K562 (cell line): Measurements from ENCODE around the gene ANKRD13C. TPM values are rescaled to one million over a fixed set of nuclear protein-coding genes. Genes with fewer than 3 reads are reported as not detected.
A peak's percentile ranks its signal among the peaks of the same experiment; 100 is the strongest.

Experiments used
- ARNT ChIP-seq, 2 experiments: fragments of 450-650 bp; IDR thresholded peaks; 2 replicates each; pipeline ENCODE4 v1.6.1; 2016; ENCODE audit warnings: mild to moderate bottlenecking in 1 of 2
- DMBX1 ChIP-seq: fragments of 250-450 bp; sonication (Bioruptor Pico); IDR thresholded peaks from 2 replicates; pipeline ENCODE4 v1.8.0; 2022; ENCODE audit warnings: inconsistent platforms, mild to moderate bottlenecking, moderate library complexity, borderline replicate concordance
- ELF4 ChIP-seq: fragments of 450-650 bp; formaldehyde crosslinking; IDR thresholded peaks from 2 replicates; pipeline ENCODE4 v1.4.0; 2022; ENCODE audit warnings: missing genetic modification characterization
- ESRRA ChIP-seq: fragments of 450-650 bp; IDR thresholded peaks from 2 replicates; pipeline ENCODE4 v1.6.1; 2014; ENCODE audit warnings: low read depth, mild to moderate bottlenecking, moderate library complexity, borderline replicate concordance
- ETS2 ChIP-seq: IDR thresholded peaks from 2 replicates; pipeline ENCODE4 v1.6.1; 2016; ENCODE audit warnings: borderline replicate concordance, missing genetic modification characterization, mild to moderate bottlenecking, moderate library complexity, missing compliant biosample characterization; ENCODE audit not compliant: poor library complexity, severe bottlenecking
- FOXP1 ChIP-seq: sonication (generic); formaldehyde crosslinking; IDR thresholded peaks from 2 replicates; pipeline ENCODE4 v1.8.0; 2022; ENCODE audit warnings: mild to moderate bottlenecking, missing genetic modification reagents
- KLF1 ChIP-seq: fragments of 450-650 bp; IDR thresholded peaks from 2 replicates; pipeline ENCODE4 v1.6.1; 2016; ENCODE audit warnings: missing genetic modification characterization, missing compliant biosample characterization
- NFIC ChIP-seq: fragments of 450-650 bp; IDR thresholded peaks from 2 replicates; pipeline ENCODE4 v1.6.1; 2017; ENCODE audit warnings: mild to moderate bottlenecking, inconsistent platforms
- PHF8 ChIP-seq: fragments of 200-600 bp; sonication (generic); IDR thresholded peaks from 2 replicates; pipeline ENCODE4 v1.6.1; 2012; ENCODE audit warnings: mixed run types, mild to moderate bottlenecking, inconsistent platforms, low read length, moderate library complexity, borderline replicate concordance
- RBBP5 ChIP-seq: fragments of 200-600 bp; sonication (generic); IDR thresholded peaks from 2 replicates; pipeline ENCODE4 v1.6.1; 2012; ENCODE audit warnings: borderline replicate concordance, mild to moderate bottlenecking, low read length, control low read depth, inconsistent platforms; ENCODE audit not compliant: insufficient read depth, poor library complexity, severe bottlenecking
- SMARCA4 ChIP-seq: fragments of 450-650 bp; IDR thresholded peaks from 2 replicates; pipeline ENCODE4 v1.6.1; 2016
- TAF9B ChIP-seq: fragments of 450-650 bp; IDR thresholded peaks from 2 replicates; pipeline ENCODE4 v1.6.1; 2018; ENCODE audit warnings: mild to moderate bottlenecking; ENCODE audit not compliant: partially characterized antibody
- ZNF146 ChIP-seq: IDR thresholded peaks from one replicate; pipeline ENCODE4 v1.6.1; 2018; ENCODE audit warnings: missing compliant biosample characterization; ENCODE audit not compliant: unreplicated experiment
- polyA plus RNA-seq, 8 experiments: library from polyadenylated mRNA; depleted of rRNA in 4 of 8; stranded (reverse) in 5 of 8; unstranded in 3 of 8; fragments of >200 nt; fragmentation: Nextera tagmentation in 2 of 8; fragmentation: Illumina TruSeq in 1 of 8; extraction: Ambion mirVana in 2 of 8; extraction: Trizol in 1 of 8; gene quantifications; 2 replicates each; pipeline versions ENCODE4 v1.2.1 to v1.2.3, GENCODE V29; 2011 to 2014; ENCODE audit warnings: inconsistent platforms in 1 of 8, missing spikeins in 1 of 8
- total RNA-seq, 7 experiments: library from RNA; depleted of rRNA in 6 of 7; stranded (reverse); fragments of >200 nt in 6 of 7; fragmentation: Illumina TruSeq in 2 of 7; extraction: Trizol in 2 of 7; gene quantifications; 2 replicates each; pipeline versions ENCODE4 v1.2.1 to v1.2.3, GENCODE V29; 2011 to 2021; ENCODE audit warnings: low replicate concordance in 1 of 7
- TF ChIP-seq, protein P1 (sequence below), 2 experiments: fragments of 200-800 bp in 1 of 2; sonication (Bioruptor generic) in 1 of 2; sonication (generic) in 1 of 2; formaldehyde crosslinking in 1 of 2; IDR thresholded peaks in 1 of 2; conservative IDR thresholded peaks in 1 of 2; 2 replicates each; pipeline versions ENCODE4 v1.5.0 to v1.6.1; 2016 to 2020; ENCODE audit warnings: missing compliant biosample characterization in 1 of 2, missing genetic modification characterization in 1 of 2, missing genetic modification reagents in 1 of 2
- TF ChIP-seq, protein P2 (sequence below): sonication (generic); formaldehyde crosslinking; IDR thresholded peaks from 2 replicates; pipeline ENCODE4 v1.8.1; 2023; ENCODE audit warnings: mild to moderate bottlenecking, missing genetic modification reagents
- TF ChIP-seq, protein P3 (sequence below): fragments of 450-650 bp; IDR thresholded peaks from 2 replicates; pipeline ENCODE4 v1.7.1; 2018; ENCODE audit warnings: mild to moderate bottlenecking, low read depth; ENCODE audit not compliant: partially characterized antibody

Gene ANKRD13C
- total and polyA plus RNA-seq, 9 of the 15 experiments (the other 6 are each of a cell fraction or from before 2014, with no cell fraction given), result 3.4 to 22.8 (median 12.5) TPM

DNA sequence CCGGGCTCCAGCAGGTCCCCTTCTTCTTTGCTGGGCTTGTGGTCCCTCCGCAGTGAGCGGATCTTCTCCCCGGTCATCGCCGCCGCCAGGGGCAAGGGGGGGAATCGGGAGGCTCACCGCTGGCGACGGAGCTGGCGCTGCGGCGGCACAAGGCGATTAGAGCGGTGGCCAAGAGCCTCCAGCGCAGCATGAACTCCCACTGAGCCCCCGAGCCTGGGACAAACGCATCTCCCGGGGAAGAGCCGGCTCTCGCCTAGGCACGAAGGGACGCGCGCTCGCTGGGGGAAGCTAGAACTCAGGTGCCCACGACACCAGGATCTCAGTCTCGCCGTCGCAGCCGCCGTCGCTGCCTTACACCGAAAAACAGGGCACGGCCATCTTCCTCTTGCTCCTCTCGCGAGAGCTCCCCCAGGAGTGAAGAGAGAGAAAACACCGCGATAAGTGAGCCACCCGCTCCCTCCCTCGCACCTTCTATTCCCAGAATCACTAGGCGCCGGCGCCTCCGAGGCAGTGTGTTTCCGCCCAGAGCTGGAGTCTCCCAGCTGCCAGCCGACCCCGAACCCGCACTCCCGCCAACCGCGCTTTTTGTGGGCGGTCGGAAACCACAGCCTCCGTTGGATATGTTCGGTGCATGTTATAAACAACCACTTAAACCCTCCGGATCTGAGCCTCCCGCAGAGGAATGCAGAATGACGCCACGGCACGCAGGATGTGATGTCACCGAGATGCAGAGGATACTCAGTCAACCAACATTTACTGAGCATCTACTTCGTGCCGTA, at the start of gene ANKRD13C (continued):
- TF ChIP-seq ETS2 (tag) (no peak), ARNT (IDR thresholded peaks at IDR 0.05) (peak; percentile 88 to 90), DMBX1 (CRISPR knock-in tag) (peak; percentile 79), FOXP1 (CRISPR knock-in tag) (0 out of 2 replicates have a peak, but pooled peaks have one; percentile 66), PHF8 (peak; percentile 97), ELF4 (CRISPR knock-in tag) (peak; percentile 34; the same call in 1 of the 2 replicates), ESRRA (peak; percentile 79; the same call in 1 of the 2 replicates), RBBP5 (peak; percentile 97), KLF1 (tag) (no peak), TAF9B (peak; percentile 93), SMARCA4 (peak; percentile 50; the same call in 1 of the 2 replicates), NFIC (peak; percentile 59; the same call in 1 of the 2 replicates), ZNF146 (CRISPR knock-in tag) (peak; percentile 10)
- TF ChIP-seq, protein P1, sequence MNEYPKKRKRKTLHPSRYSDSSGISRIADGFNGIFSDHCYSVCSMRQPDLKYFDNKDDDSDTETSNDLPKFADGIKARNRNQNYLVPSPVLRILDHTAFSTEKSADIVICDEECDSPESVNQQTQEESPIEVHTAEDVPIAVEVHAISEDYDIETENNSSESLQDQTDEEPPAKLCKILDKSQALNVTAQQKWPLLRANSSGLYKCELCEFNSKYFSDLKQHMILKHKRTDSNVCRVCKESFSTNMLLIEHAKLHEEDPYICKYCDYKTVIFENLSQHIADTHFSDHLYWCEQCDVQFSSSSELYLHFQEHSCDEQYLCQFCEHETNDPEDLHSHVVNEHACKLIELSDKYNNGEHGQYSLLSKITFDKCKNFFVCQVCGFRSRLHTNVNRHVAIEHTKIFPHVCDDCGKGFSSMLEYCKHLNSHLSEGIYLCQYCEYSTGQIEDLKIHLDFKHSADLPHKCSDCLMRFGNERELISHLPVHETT (CRISPR knock-in tag; conservative IDR thresholded peaks at IDR 0.05 in 1 of 2, IDR thresholded peaks at IDR 0.05 in 1 of 2), result peak in 1 of 2 experiments; percentile 58; a peak in 2 of 4 replicates
- TF ChIP-seq, protein P2, sequence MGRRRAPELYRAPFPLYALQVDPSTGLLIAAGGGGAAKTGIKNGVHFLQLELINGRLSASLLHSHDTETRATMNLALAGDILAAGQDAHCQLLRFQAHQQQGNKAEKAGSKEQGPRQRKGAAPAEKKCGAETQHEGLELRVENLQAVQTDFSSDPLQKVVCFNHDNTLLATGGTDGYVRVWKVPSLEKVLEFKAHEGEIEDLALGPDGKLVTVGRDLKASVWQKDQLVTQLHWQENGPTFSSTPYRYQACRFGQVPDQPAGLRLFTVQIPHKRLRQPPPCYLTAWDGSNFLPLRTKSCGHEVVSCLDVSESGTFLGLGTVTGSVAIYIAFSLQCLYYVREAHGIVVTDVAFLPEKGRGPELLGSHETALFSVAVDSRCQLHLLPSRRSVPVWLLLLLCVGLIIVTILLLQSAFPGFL, result 0 out of 2 replicates have a peak, but pooled peaks have one; percentile 42
- TF ChIP-seq, protein P3, sequence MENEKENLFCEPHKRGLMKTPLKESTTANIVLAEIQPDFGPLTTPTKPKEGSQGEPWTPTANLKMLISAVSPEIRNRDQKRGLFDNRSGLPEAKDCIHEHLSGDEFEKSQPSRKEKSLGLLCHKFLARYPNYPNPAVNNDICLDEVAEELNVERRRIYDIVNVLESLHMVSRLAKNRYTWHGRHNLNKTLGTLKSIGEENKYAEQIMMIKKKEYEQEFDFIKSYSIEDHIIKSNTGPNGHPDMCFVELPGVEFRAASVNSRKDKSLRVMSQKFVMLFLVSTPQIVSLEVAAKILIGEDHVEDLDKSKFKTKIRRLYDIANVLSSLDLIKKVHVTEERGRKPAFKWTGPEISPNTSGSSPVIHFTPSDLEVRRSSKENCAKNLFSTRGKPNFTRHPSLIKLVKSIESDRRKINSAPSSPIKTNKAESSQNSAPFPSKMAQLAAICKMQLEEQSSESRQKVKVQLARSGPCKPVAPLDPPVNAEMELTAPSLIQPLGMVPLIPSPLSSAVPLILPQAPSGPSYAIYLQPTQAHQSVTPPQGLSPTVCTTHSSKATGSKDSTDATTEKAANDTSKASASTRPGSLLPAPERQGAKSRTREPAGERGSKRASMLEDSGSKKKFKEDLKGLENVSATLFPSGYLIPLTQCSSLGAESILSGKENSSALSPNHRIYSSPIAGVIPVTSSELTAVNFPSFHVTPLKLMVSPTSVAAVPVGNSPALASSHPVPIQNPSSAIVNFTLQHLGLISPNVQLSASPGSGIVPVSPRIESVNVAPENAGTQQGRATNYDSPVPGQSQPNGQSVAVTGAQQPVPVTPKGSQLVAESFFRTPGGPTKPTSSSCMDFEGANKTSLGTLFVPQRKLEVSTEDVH, result peak; percentile 88
